ENCODE data around the gene MREG. TPM values are rescaled to one million over a fixed set of nuclear protein-coding genes. Genes with fewer than 3 reads are reported as not detected.

Gene MREG
- polyA plus RNA-seq, 2 of the 4 experiments (the other 2 are of a cell fraction): 6.4 to 8.0 TPM

DNA sequence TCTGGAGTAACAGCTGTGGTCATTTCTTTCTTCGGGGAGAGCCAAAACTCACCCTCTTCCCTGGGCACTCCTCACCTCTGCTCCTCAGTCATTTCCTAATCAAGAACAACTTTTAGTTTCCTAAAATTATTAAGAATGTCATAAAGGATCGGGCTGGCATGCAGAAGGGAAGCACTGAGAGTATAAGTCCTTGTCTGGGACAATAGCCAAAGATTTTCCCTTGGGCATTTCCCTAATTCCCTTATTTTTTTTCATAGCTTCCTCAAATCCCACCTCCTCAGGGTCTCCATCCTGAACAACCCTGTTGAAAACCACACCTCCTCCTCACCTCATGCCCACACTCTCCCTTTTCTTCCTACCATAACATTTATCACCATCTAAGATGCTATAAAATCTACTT lies 115.0 kb downstream of the MREG start:
- WGBS (ENCODE audit: missing lambda C conversion rate): 80% methylated on average over 2 of the region's 2 CpGs

DNA sequence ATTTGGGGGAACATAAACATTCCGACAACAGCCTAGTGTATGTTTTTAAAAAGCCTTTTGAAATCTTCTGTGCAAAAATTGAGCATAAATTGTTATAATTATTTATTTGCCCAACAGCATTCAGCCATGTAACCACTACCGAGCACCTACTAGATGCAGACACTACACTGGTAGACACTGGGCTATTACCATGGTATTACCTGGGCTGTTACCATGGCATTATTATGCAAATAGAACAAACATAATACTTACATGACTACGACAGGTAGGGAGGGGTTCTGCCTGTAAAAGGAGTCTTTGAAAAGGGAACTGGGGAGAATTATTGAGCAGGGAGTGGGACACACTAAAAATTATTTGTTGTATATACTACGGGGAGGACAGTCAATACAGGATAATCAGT lies 116.4 kb downstream of the MREG start:
- CTCF ChIA-PET: interaction anchor here (0.6 to 1.1 kb wide), 2 partner anchors 68 to 896 kb away, joined by 3 to 5 read pairs; no protein-coding TSS in a partner anchor

More for the DNA sequence above, 115.0 kb downstream of the MREG start:
- no peak for FAIRE-seq
- POLR2A ChIA-PET: no interaction called here
- no peak for ATAC-seq
- Histone ChIP-seq H3K4me3 (no peak overlapping the region), H3K4me2 (no peak overlapping the region), H3K4me1 (peaks cover 3% of the 10 kb centered on the region; the same call in 1 of the 3 replicates), H3K9me3 (no peaks in the 10 kb centered on the region), H3K27ac (no peak overlapping the region)
- CTCF ChIA-PET: interaction anchor here (0.6 kb wide), 1 partner anchor 279 kb away, joined by 4 read pairs; no protein-coding TSS in a partner anchor
- no peak for DNase-seq (ENCODE audit: low read depth in 1 of 2, low spot score in 1 of 2)
- TF ChIP-seq JUN (IDR thresholded peaks at IDR 0.05) (no peak), HDAC2 (IDR thresholded peaks at IDR 0.05) (no peak), HOXB13 (CRISPR knock-in tag; IDR thresholded peaks at IDR 0.05; ENCODE audit: low read depth) (no peak), CBX8 (IDR thresholded peaks at IDR 0.05) (no peak), FOSB (CRISPR knock-in tag; IDR thresholded peaks at IDR 0.05) (no peak), FOXS1 (CRISPR knock-in tag; IDR thresholded peaks at IDR 0.05) (no peak), ZSCAN20 (CRISPR knock-in tag; IDR thresholded peaks at IDR 0.05) (no peak), CHD4 (IDR thresholded peaks at IDR 0.05; ENCODE audit: borderline replicate concordance) (no peak), HOXB5 (CRISPR knock-in tag; IDR thresholded peaks at IDR 0.05) (no peak), SREBF2 (IDR thresholded peaks at IDR 0.05) (no peak), CHD2 (IDR thresholded peaks at IDR 0.05; ENCODE audit: low read length, partially characterized antibody) (no peak), CEBPB (IDR thresholded peaks at IDR 0.05) (no peak)
- TF ChIP-seq, protein P1, sequence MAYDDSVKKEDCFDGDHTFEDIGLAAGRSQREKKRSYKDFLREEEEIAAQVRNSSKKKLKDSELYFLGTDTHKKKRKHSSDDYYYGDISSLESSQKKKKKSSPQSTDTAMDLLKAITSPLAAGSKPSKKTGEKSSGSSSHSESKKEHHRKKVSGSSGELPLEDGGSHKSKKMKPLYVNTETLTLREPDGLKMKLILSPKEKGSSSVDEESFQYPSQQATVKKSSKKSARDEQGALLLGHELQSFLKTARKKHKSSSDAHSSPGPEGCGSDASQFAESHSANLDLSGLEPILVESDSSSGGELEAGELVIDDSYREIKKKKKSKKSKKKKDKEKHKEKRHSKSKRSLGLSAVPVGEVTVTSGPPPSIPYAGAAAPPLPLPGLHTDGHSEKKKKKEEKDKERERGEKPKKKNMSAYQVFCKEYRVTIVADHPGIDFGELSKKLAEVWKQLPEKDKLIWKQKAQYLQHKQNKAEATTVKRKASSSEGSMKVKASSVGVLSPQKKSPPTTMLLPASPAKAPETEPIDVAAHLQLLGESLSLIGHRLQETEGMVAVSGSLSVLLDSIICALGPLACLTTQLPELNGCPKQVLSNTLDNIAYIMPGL (CRISPR knock-in tag; IDR thresholded peaks at IDR 0.05; ENCODE audit: borderline replicate concordance): no peak
- TF ChIP-seq, protein P2, sequence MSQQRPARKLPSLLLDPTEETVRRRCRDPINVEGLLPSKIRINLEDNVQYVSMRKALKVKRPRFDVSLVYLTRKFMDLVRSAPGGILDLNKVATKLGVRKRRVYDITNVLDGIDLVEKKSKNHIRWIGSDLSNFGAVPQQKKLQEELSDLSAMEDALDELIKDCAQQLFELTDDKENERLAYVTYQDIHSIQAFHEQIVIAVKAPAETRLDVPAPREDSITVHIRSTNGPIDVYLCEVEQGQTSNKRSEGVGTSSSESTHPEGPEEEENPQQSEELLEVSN (IDR thresholded peaks at IDR 0.05; ENCODE audit: borderline replicate concordance, low read depth): no peak
- TF ChIP-seq, protein P3, sequence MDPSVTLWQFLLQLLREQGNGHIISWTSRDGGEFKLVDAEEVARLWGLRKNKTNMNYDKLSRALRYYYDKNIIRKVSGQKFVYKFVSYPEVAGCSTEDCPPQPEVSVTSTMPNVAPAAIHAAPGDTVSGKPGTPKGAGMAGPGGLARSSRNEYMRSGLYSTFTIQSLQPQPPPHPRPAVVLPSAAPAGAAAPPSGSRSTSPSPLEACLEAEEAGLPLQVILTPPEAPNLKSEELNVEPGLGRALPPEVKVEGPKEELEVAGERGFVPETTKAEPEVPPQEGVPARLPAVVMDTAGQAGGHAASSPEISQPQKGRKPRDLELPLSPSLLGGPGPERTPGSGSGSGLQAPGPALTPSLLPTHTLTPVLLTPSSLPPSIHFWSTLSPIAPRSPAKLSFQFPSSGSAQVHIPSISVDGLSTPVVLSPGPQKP (IDR thresholded peaks at IDR 0.05; ENCODE audit: low read depth, low read length): no peak
- TF ChIP-seq, protein P4, sequence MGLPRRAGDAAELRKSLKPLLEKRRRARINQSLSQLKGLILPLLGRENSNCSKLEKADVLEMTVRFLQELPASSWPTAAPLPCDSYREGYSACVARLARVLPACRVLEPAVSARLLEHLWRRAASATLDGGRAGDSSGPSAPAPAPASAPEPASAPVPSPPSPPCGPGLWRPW (IDR thresholded peaks at IDR 0.05): no peak
- TF ChIP-seq, protein P5, sequence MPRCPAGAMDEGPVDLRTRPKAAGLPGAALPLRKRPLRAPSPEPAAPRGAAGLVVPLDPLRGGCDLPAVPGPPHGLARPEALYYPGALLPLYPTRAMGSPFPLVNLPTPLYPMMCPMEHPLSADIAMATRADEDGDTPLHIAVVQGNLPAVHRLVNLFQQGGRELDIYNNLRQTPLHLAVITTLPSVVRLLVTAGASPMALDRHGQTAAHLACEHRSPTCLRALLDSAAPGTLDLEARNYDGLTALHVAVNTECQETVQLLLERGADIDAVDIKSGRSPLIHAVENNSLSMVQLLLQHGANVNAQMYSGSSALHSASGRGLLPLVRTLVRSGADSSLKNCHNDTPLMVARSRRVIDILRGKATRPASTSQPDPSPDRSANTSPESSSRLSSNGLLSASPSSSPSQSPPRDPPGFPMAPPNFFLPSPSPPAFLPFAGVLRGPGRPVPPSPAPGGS (IDR thresholded peaks at IDR 0.05): no peak

More for the DNA sequence above, 116.4 kb downstream of the MREG start:
- H3K4me2 ChIP-seq: no peak overlapping the region
- WGBS (ENCODE audit: missing lambda C conversion rate): 65% methylated on average over 4 of the region's 4 CpGs
- H3K4me3 ChIP-seq: no peak overlapping the region
- TF ChIP-seq, protein P6, sequence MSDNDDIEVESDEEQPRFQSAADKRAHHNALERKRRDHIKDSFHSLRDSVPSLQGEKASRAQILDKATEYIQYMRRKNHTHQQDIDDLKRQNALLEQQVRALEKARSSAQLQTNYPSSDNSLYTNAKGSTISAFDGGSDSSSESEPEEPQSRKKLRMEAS (IDR thresholded peaks at IDR 0.05): no peak
- no peak for TF ChIP-seq EHMT2 (IDR thresholded peaks at IDR 0.05; ENCODE audit: low read depth)
- TF ChIP-seq RARB (CRISPR knock-in tag; IDR thresholded peaks at IDR 0.05): no peak
- no peak for TF ChIP-seq JUN (IDR thresholded peaks at IDR 0.05)
- TF ChIP-seq KDM5A (IDR thresholded peaks at IDR 0.05): no peak
- ATAC-seq (no peak), DNase-seq (ENCODE audit: low read depth in 1 of 2, low spot score in 1 of 2) (no peak), FAIRE-seq (no peak)
- peaks cover 3% of the 10 kb centered on the region; the same call in 1 of the 3 replicates for H3K4me1 ChIP-seq
- H3K9me3 ChIP-seq: no peaks in the 10 kb centered on the region
- POLR2A ChIA-PET: no interaction called here
- H3K27ac ChIP-seq: no peak overlapping the region

Data from A549 (cell line).